Measurements from ENCODE around the gene ARHGAP9. TPM values are rescaled to one million over a fixed set of nuclear protein-coding genes. Genes with fewer than 3 reads are reported as not detected.
A peak's percentile ranks its signal among the peaks of the same experiment; 100 is the strongest.

ARHGAP9 gene
- total RNA-seq, 1 donor from 2014 or later: 2.9 TPM

DNA sequence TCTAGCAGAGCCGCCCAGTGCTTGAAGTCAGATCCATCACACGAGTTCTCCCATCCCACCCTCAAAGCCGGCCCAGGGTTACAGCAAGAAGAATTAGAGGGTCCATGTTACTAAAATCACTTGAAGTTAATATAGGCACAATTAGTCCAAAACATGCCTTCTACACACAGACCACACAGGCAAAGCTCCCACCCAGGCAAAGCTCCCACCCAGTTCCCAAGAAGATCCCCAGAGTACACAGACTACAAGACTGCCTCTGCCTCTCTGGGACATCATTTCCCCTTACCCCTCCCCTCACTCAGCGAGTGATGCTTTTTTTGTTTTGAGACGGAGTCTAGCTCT, 16.8 kb downstream of the ARHGAP9 start:
- DNase-seq (ENCODE audit: low spot score): no peak
- Mint-ChIP-seq H3K27me3 (ENCODE audit: low read depth) (no peaks in the 10 kb centered on the region), H3K27ac (ENCODE audit: unreplicated experiment) (peak overlapping the region; percentile 90), H3K9me3 (ENCODE audit: low read depth) (no peaks in the 10 kb centered on the region), H3K4me3 (ENCODE audit: unreplicated experiment) (peak overlapping the region; percentile 95), H3K36me3 (ENCODE audit: low read depth) (peaks cover 2% of the 10 kb centered on the region), H3K4me1 (ENCODE audit: low read depth) (peaks cover 33% of the 10 kb centered on the region)
- TF ChIP-seq, protein P1, sequence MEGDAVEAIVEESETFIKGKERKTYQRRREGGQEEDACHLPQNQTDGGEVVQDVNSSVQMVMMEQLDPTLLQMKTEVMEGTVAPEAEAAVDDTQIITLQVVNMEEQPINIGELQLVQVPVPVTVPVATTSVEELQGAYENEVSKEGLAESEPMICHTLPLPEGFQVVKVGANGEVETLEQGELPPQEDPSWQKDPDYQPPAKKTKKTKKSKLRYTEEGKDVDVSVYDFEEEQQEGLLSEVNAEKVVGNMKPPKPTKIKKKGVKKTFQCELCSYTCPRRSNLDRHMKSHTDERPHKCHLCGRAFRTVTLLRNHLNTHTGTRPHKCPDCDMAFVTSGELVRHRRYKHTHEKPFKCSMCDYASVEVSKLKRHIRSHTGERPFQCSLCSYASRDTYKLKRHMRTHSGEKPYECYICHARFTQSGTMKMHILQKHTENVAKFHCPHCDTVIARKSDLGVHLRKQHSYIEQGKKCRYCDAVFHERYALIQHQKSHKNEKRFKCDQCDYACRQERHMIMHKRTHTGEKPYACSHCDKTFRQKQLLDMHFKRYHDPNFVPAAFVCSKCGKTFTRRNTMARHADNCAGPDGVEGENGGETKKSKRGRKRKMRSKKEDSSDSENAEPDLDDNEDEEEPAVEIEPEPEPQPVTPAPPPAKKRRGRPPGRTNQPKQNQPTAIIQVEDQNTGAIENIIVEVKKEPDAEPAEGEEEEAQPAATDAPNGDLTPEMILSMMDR (IDR thresholded peaks at IDR 0.05): peak; percentile 48

DNA sequence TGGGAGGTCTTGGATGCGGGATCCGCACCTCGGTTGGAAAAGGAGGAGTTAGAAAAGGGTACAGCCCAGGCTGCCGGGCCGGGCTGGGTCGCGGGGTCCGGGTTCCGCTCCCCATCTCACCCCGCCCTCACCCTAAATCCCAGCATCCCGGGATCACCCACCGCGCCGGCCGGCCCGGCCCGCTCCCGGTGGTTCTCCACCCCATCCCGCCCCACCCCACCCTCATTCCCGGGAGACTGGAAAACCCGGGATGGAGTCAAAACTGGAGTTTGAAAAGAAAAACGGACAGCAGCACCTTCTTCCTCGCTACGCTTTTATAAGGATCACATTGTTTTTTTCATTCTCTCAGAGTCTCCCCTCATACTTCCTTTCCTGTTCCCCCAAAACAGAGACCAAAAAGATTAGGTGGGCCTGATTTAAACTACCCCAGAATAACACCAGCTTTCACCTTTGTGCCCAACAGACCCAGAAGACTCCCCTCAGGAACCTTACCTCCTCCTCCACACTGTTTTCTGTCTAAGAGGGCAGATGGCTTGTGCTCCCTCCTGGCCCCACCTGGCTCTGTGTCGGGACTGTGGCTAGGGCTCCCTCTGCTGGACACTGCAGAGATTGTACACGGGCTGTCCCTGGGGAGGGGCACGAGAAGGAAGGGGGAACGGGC, 17.3 kb downstream of the ARHGAP9 start:
- peak overlapping the region; percentile 95 for H3K4me3 Mint-ChIP-seq (ENCODE audit: unreplicated experiment)
- DNase-seq (ENCODE audit: low spot score): peak; percentile 90
- H3K27me3 Mint-ChIP-seq (ENCODE audit: low read depth): no peaks in the 10 kb centered on the region
- TF ChIP-seq, protein P1 (IDR thresholded peaks at IDR 0.05): peak; percentile 96
- no peaks in the 10 kb centered on the region for H3K36me3 Mint-ChIP-seq (ENCODE audit: low read depth)
- H3K9me3 Mint-ChIP-seq (ENCODE audit: low read depth): no peaks in the 10 kb centered on the region
- H3K27ac Mint-ChIP-seq (ENCODE audit: unreplicated experiment): peak overlapping the region; percentile 90
- peaks cover 37% of the 10 kb centered on the region for H3K4me1 Mint-ChIP-seq (ENCODE audit: low read depth)

DNA sequence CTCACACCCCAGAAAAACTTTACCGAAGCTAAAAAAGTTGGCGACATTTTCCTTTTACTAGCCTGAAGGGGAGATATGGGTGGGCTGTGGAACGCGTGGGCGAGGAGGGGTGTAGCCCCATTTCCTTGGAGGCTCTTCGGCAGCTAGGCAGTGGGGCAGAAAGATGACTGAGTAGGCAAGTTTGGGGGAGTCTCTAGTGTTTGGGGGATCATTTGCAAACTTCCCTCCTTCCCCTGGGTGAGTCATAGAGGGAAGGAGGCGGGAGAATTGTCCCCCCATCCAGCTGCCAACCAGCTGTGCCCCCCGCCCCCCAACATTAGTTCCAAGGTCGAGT, 17.8 kb downstream of the ARHGAP9 start:
- DNase-seq (ENCODE audit: low spot score): no peak
- TF ChIP-seq, protein P1 (IDR thresholded peaks at IDR 0.05): no peak
- Mint-ChIP-seq H3K27ac (ENCODE audit: unreplicated experiment) (peak overlapping the region; percentile 85), H3K9me3 (ENCODE audit: low read depth) (no peaks in the 10 kb centered on the region), H3K4me3 (ENCODE audit: unreplicated experiment) (peak overlapping the region; percentile 95), H3K36me3 (ENCODE audit: low read depth) (no peaks in the 10 kb centered on the region), H3K27me3 (ENCODE audit: low read depth) (no peaks in the 10 kb centered on the region), H3K4me1 (ENCODE audit: low read depth) (peaks cover 40% of the 10 kb centered on the region)

DNA sequence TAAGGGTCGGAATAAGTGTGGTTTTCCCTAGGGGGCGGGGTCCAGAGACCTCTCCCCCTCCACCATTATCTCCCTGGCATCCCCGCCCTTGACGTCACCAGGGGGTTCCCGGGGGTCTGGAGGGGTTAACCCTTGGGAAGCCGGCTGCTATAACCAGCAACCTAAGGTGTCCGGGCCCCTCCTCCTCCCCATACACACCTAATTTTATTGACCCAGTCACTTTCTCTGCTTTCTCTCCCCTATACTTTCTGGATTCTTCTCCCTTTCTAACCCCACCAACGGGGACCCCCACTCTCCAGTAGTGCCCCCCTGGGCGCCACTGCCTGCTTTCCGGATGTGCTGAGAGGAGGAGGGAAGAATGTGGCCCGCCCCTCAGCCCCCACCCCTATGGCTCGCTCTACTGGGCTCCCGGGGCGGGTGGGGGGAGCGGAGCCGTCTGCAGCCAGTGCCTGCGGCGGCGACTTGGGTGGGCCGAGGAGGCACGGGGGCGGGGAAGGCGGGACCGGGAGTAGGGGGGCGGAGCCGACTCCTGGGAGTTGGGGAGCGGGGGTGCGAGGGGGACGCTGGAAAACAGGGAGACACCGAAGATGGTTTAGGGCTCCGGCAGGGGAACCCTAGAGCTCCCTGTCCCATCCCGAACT, 18.3 kb downstream of the ARHGAP9 start:
- Mint-ChIP-seq H3K27me3 (ENCODE audit: low read depth) (no peaks in the 10 kb centered on the region), H3K9me3 (ENCODE audit: low read depth) (no peaks in the 10 kb centered on the region), H3K36me3 (ENCODE audit: low read depth) (no peaks in the 10 kb centered on the region), H3K27ac (ENCODE audit: unreplicated experiment) (peak overlapping the region; percentile 54), H3K4me3 (ENCODE audit: unreplicated experiment) (peak overlapping the region; percentile 95), H3K4me1 (ENCODE audit: low read depth) (peaks cover 45% of the 10 kb centered on the region)
- TF ChIP-seq, protein P1 (IDR thresholded peaks at IDR 0.05): no peak
- peak; percentile 90 for DNase-seq (ENCODE audit: low spot score)

DNA sequence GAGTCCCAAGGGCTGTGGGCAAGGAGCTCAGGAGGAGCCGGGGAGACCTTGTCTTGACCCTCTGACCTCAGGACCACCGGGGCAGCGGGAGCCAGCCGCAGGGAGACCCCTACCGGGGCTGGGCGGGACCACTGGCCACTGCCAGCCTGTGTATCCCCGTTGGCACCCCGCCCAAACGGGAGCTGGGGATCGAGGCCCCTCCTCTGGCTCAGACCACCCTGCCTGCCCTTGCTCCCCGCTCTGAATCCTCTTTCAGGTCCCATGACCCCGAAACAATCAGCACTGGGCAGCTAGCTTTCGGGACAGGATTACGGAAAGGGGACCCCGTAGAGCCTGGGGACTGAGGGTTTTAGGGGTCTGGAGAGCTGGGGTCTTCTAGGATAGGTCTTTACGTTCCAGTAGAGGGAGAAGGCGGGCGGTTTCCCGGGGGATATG, 18.8 kb downstream of the ARHGAP9 start:
- TF ChIP-seq, protein P1 (IDR thresholded peaks at IDR 0.05): no peak
- no peak for DNase-seq (ENCODE audit: low spot score)
- Mint-ChIP-seq H3K27ac (ENCODE audit: unreplicated experiment) (no peak overlapping the region), H3K4me3 (ENCODE audit: unreplicated experiment) (peak overlapping the region; percentile 95), H3K36me3 (ENCODE audit: low read depth) (no peaks in the 10 kb centered on the region), H3K9me3 (ENCODE audit: low read depth) (no peaks in the 10 kb centered on the region), H3K4me1 (ENCODE audit: low read depth) (peaks cover 50% of the 10 kb centered on the region), H3K27me3 (ENCODE audit: low read depth) (no peaks in the 10 kb centered on the region)

All from chondrocyte (in vitro differentiated cells).